Stimulated activated CD4-positive, alpha-beta T cell treated with anti-CD3 and anti-CD28 coated beads, Interleukin-2, amount 100 ng/mL, for 24 hours (primary cell): Measurements from ENCODE around the gene PDE6A.
"Not testable (repeated sequence)": the region's sequence is repeated elsewhere in the genome, so short reads cannot be mapped to it uniquely, and the experiment has no call there.

Source experiments
- DNase-seq, 2 donors: peaks; one replicate each; pipeline ENCODE4 v3.0.0-alpha.2; 2020

PDE6A gene

GRCh38 chr5:149892594-149892993 is 52.0 kb downstream of the PDE6A start:
- no peak for DNase-seq

- DNase-seq: no peak
Observed at GRCh38 chr5:149888280-149888679, 56.3 kb downstream of the PDE6A start.

- no peak for DNase-seq
Observed at GRCh38 chr5:149887622-149888183, 56.9 kb downstream of the PDE6A start.

- no peak for DNase-seq
Observed at GRCh38 chr5:149886692-149887470, 57.7 kb downstream of the PDE6A start.

GRCh38 chr5:149886060-149886459 is 58.5 kb downstream of the PDE6A start:
- DNase-seq: no peak

GRCh38 chr5:149885513-149885912 is 59.1 kb downstream of the PDE6A start:
- no peak for DNase-seq

GRCh38 chr5:149883550-149883949 is 61.0 kb downstream of the PDE6A start:
- DNase-seq: no peak

GRCh38 chr5:149882633-149883032 is 62.0 kb downstream of the PDE6A start:
- DNase-seq: not testable (repeated sequence)

- no peak for DNase-seq
Observed at GRCh38 chr5:149881874-149882273, 62.7 kb downstream of the PDE6A start.

- DNase-seq: no peak
Observed at GRCh38 chr5:149881069-149881622, 63.4 kb downstream of the PDE6A start.

- DNase-seq: not testable (repeated sequence)
Observed at GRCh38 chr5:149879593-149879992, 65.0 kb downstream of the PDE6A start.

- no peak for DNase-seq
Observed at GRCh38 chr5:149878371-149878770, 66.2 kb downstream of the PDE6A start.

- DNase-seq: no peak
Observed at GRCh38 chr5:149873896-149874295, 70.7 kb downstream of the PDE6A start.

GRCh38 chr5:149872351-149873040 is 72.1 kb downstream of the PDE6A start:
- DNase-seq: no peak

GRCh38 chr5:149871471-149871870 is 73.1 kb downstream of the PDE6A start:
- no peak for DNase-seq

- DNase-seq: no peak
Observed at GRCh38 chr5:149870697-149871096, 73.9 kb downstream of the PDE6A start.

- no peak for DNase-seq
Observed at GRCh38 chr5:149870232-149870631, 74.4 kb downstream of the PDE6A start.

- DNase-seq: no peak
Observed at GRCh38 chr5:149869411-149869821, 75.2 kb downstream of the PDE6A start.

- no peak for DNase-seq
Observed at GRCh38 chr5:149865746-149866145, 78.8 kb downstream of the PDE6A start.

- no peak for DNase-seq
Observed at GRCh38 chr5:149863830-149864229, 80.8 kb downstream of the PDE6A start.

- DNase-seq: no peak
Observed at GRCh38 chr5:149863176-149863575, 81.4 kb downstream of the PDE6A start.

GRCh38 chr5:149860801-149861322 is 83.7 kb downstream of the PDE6A start:
- peak in 1 of 2 donors; percentile 10 for DNase-seq

GRCh38 chr5:149859746-149860145 is 84.8 kb downstream of the PDE6A start:
- DNase-seq: no peak
